ENCODE data around the gene SIRT2. TPM values are rescaled to one million over a fixed set of nuclear protein-coding genes. Genes with fewer than 3 reads are reported as not detected.

Gene SIRT2
- total and polyA plus RNA-seq, 3 experiments from 2014 or later, result 33.6 to 51.2 (median 36.5) TPM

DNA sequence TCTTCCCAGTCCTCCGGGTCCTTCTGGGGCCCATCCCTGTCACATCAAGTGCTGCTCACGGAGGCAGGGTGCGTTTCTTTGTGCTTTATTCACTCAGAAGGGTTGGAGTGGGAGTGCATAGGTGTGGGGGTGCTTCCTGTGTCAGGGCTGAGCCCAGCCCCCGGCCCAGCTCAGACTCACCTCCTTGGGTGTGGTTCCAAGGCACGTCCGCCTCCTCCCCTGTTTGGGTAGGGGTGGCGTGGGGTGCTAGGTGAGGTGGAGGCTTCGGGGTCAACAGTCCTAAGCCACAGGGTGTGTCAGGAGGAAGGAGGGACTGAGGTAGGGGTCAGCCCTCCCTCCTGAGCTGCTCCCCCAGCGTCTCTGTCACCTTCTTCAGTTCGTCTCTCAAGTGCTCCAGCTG lies 9.5 kb upstream of the SIRT2 start:
- POLR2A ChIA-PET, result no interaction called here
- no peaks in the 10 kb centered on the region for H3K27me3 ChIP-seq (ENCODE audit: insufficient read depth, low read length, poor library complexity, severe bottlenecking)
- peaks cover 13 to 16% (median 15%) of the 10 kb centered on the region in 3 donors for H3K4me1 Mint-ChIP-seq
- DNase-seq, result peak in 1 of 5 donors; percentile 27
- peaks cover 10 to 41% (median 11%) of the 10 kb centered on the region in 3 donors for H3K36me3 Mint-ChIP-seq
- no peak overlapping the region for H3K4me3 Mint-ChIP-seq
- H3K27me3 Mint-ChIP-seq, result peaks cover 0 to 2% of the 10 kb centered on the region in 2 donors
- CTCF ChIA-PET, result no interaction called here
- H3K9me3 ChIP-seq (ENCODE audit: low read length), result no peaks in the 10 kb centered on the region
- H3K4me1 ChIP-seq (ENCODE audit: insufficient read depth, low read length), result no peaks in the 10 kb centered on the region
- H3K27ac Mint-ChIP-seq, result peak overlapping the region in 4 of 8 donors; percentile 47 to 89 (median 64)
- H3K27ac ChIP-seq (ENCODE audit: low read depth, low read length), result no peak overlapping the region
- no peak overlapping the region for H3K4me3 ChIP-seq (ENCODE audit: low read length)
- peaks cover 3% of the 10 kb centered on the region for H3K36me3 ChIP-seq (ENCODE audit: insufficient read depth, low read length)
- H3K9me3 Mint-ChIP-seq, result no peaks in the 10 kb centered on the region

- no peaks in the 10 kb centered on the region for H3K4me1 ChIP-seq (ENCODE audit: insufficient read depth, low read length)
- no peak overlapping the region for H3K4me3 Mint-ChIP-seq
- peak overlapping the region in 3 of 8 donors; percentile 42 to 86 (median 74) for H3K27ac Mint-ChIP-seq
- DNase-seq, result no peak
- H3K9me3 Mint-ChIP-seq, result no peaks in the 10 kb centered on the region
- no peaks in the 10 kb centered on the region for H3K27me3 Mint-ChIP-seq
- ChIA-PET CTCF (no interaction called here), POLR2A (no interaction called here)
- no peaks in the 10 kb centered on the region for H3K27me3 ChIP-seq (ENCODE audit: insufficient read depth, low read length, poor library complexity, severe bottlenecking)
- H3K36me3 Mint-ChIP-seq, result peaks cover 11 to 46% (median 13%) of the 10 kb centered on the region in 3 donors
- H3K27ac ChIP-seq (ENCODE audit: low read depth, low read length), result no peak overlapping the region
- H3K4me1 Mint-ChIP-seq, result peaks cover 16 to 25% (median 20%) of the 10 kb centered on the region in 3 donors
- H3K4me3 ChIP-seq (ENCODE audit: low read length), result no peak overlapping the region
- peaks cover 3% of the 10 kb centered on the region for H3K36me3 ChIP-seq (ENCODE audit: insufficient read depth, low read length)
- no peaks in the 10 kb centered on the region for H3K9me3 ChIP-seq (ENCODE audit: low read length)
Observed at GRCh38 chr19:38907670-38908069, 8.3 kb upstream of the SIRT2 start.

- no peaks in the 10 kb centered on the region for H3K27me3 ChIP-seq (ENCODE audit: insufficient read depth, low read length, poor library complexity, severe bottlenecking)
- peaks cover 3% of the 10 kb centered on the region for H3K36me3 ChIP-seq (ENCODE audit: insufficient read depth, low read length)
- CTCF ChIA-PET, result no interaction called here
- H3K4me3 ChIP-seq (ENCODE audit: low read length), result no peak overlapping the region
- no peak for DNase-seq
- Mint-ChIP-seq H3K36me3 (peaks cover 11 to 46% (median 13%) of the 10 kb centered on the region in 3 donors), H3K4me3 (no peak overlapping the region), H3K27me3 (no peaks in the 10 kb centered on the region), H3K27ac (peak overlapping the region in 1 of 8 donors; percentile 74), H3K4me1 (peaks cover 16 to 25% (median 20%) of the 10 kb centered on the region in 3 donors), H3K9me3 (no peaks in the 10 kb centered on the region)
- H3K4me1 ChIP-seq (ENCODE audit: insufficient read depth, low read length), result no peaks in the 10 kb centered on the region
- H3K9me3 ChIP-seq (ENCODE audit: low read length), result no peaks in the 10 kb centered on the region
- POLR2A ChIA-PET, result no interaction called here
- no peak overlapping the region for H3K27ac ChIP-seq (ENCODE audit: low read depth, low read length)
Observed at GRCh38 chr19:38907227-38907626, 7.8 kb upstream of the SIRT2 start.

DNA sequence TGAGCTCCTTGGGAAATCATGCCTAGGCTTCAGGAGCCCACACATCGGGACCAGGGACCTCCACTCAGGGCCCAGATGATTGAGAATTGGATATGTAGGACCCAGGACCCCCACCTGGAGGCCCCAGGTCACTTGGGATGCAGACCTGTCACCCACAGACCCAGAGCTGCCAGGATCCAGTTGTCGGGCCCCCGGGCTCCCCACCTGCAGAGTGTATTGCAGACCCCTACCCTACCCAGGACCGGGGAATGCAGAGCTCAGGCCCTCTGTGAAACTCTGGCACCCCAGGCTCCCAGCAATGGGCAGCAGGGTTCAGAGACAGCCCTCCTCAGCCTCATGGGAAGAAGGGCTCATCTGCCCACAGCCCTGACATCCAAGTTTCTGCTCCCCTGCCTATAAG lies 6.2 kb upstream of the SIRT2 start:
- no peak overlapping the region for H3K27ac ChIP-seq (ENCODE audit: low read depth, low read length)
- no peak for DNase-seq
- H3K4me1 ChIP-seq (ENCODE audit: insufficient read depth, low read length), result peaks cover 4% of the 10 kb centered on the region
- Mint-ChIP-seq H3K4me3 (no peak overlapping the region), H3K4me1 (peaks cover 26 to 39% (median 34%) of the 10 kb centered on the region in 3 donors), H3K36me3 (peaks cover 11 to 46% (median 13%) of the 10 kb centered on the region in 3 donors), H3K9me3 (peaks cover 0 to 2% (median 0%) of the 10 kb centered on the region in 5 donors), H3K27ac (peak overlapping the region in 1 of 8 donors; percentile 50), H3K27me3 (no peaks in the 10 kb centered on the region)
- ChIA-PET POLR2A (no interaction called here), CTCF (interaction anchor here (1.0 kb wide), 1 partner anchor 25 kb away, joined by 3 read pairs; the partner anchor contains the start of genes MRPS12 and SARS2)
- no peaks in the 10 kb centered on the region for H3K9me3 ChIP-seq (ENCODE audit: low read length)
- H3K4me3 ChIP-seq (ENCODE audit: low read length), result no peak overlapping the region
- H3K36me3 ChIP-seq (ENCODE audit: insufficient read depth, low read length), result peaks cover 3% of the 10 kb centered on the region
- no peaks in the 10 kb centered on the region for H3K27me3 ChIP-seq (ENCODE audit: insufficient read depth, low read length, poor library complexity, severe bottlenecking)

DNA sequence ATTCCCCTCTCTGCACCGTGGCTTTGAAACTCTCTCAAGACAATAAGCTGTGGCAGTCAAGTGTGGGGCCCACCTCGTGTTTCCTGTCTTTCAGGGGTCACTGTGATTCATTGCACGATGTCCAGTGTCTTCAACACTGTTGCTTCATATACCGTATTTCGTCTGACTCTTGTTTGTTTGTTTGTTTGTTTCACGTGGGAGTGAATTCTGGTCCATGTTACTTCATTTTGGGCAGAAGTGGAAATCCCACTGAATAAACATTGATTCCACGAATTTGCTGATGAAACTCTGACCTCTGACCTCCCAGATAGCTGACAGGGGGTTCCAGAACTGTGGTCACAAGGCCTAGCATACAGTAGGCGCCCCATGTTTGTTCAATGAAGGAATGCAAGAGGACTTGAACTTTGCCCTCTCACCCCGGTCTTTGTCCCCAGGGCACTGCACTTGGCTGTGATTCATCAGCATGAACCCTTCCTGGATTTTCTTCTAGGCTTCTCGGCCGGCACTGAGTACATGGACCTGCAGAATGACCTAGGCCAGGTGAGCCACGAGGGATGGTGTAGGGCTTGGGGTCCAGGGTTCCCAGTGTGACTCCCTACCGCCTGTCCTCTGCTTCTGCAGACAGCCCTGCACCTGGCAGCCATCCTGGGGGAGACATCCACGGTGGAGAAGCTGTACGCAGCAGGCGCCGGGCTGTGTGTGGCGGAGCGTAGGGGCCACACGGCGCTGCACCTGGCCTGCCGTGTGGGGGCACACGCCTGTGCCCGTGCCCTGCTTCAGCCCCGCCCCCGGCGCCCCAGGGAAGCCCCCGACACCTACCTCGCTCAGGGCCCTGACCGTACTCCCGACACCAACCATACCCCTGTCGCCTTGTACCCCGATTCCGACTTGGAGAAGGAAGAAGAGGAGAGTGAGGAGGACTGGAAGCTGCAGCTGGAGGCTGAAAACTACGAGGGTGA lies 5.4 kb upstream of the SIRT2 start:
- POLR2A ChIA-PET, result no interaction called here
- no peaks in the 10 kb centered on the region for H3K27me3 Mint-ChIP-seq
- peaks cover 0 to 2% (median 0%) of the 10 kb centered on the region in 5 donors for H3K9me3 Mint-ChIP-seq
- H3K4me3 Mint-ChIP-seq, result peak overlapping the region in 2 of 7 donors; percentile 15 to 25
- CTCF ChIA-PET, result interaction anchor here (1.0 kb wide), 1 partner anchor 26 kb away, joined by 3 read pairs; the partner anchor contains the start of genes MRPS12 and SARS2
- H3K36me3 ChIP-seq (ENCODE audit: insufficient read depth, low read length), result peaks cover 3% of the 10 kb centered on the region
- H3K9me3 ChIP-seq (ENCODE audit: low read length), result no peaks in the 10 kb centered on the region
- H3K27me3 ChIP-seq (ENCODE audit: insufficient read depth, low read length, poor library complexity, severe bottlenecking), result no peaks in the 10 kb centered on the region
- H3K27ac ChIP-seq (ENCODE audit: low read depth, low read length), result no peak overlapping the region
- H3K36me3 Mint-ChIP-seq, result peaks cover 11 to 50% (median 13%) of the 10 kb centered on the region in 3 donors
- H3K4me1 ChIP-seq (ENCODE audit: insufficient read depth, low read length), result peaks cover 9% of the 10 kb centered on the region
- peaks cover 32 to 44% (median 42%) of the 10 kb centered on the region in 3 donors for H3K4me1 Mint-ChIP-seq
- peak overlapping the region in 1 of 8 donors; percentile 50 for H3K27ac Mint-ChIP-seq
- DNase-seq, result no peak
- H3K4me3 ChIP-seq (ENCODE audit: low read length), result no peak overlapping the region

GRCh38 chr19:38901683-38902082 lies 2.3 kb upstream of the SIRT2 start:
- Histone ChIP-seq H3K9me3 (ENCODE audit: low read length) (no peaks in the 10 kb centered on the region), H3K36me3 (ENCODE audit: insufficient read depth, low read length) (peaks cover 3% of the 10 kb centered on the region), H3K27ac (ENCODE audit: low read depth, low read length) (no peak overlapping the region), H3K27me3 (ENCODE audit: insufficient read depth, low read length, poor library complexity, severe bottlenecking) (no peaks in the 10 kb centered on the region), H3K4me3 (ENCODE audit: low read length) (no peak overlapping the region), H3K4me1 (ENCODE audit: insufficient read depth, low read length) (peaks cover 24% of the 10 kb centered on the region)
- Mint-ChIP-seq H3K36me3 (peaks cover 8 to 39% (median 11%) of the 10 kb centered on the region in 3 donors), H3K27ac (peak overlapping the region in 6 of 8 donors; percentile 35 to 92 (median 64)), H3K4me3 (peak overlapping the region; percentile 14 to 96 (median 82)), H3K4me1 (peaks cover 47 to 65% (median 63%) of the 10 kb centered on the region in 3 donors), H3K27me3 (peaks cover 0 to 2% of the 10 kb centered on the region in 2 donors), H3K9me3 (peaks cover 0 to 2% (median 0%) of the 10 kb centered on the region in 5 donors)
- POLR2A ChIA-PET, result no interaction called here
- DNase-seq, result no peak
- CTCF ChIA-PET, result interaction anchor here (1.3 to 2.2 kb wide), 3 partner anchors 29 to 499 kb away, joined by 4 to 9 read pairs (median 6); partner anchors contain the start of genes FAM98C, MRPS12 and SARS2

- H3K36me3 ChIP-seq (ENCODE audit: insufficient read depth, low read length), result peaks cover 3% of the 10 kb centered on the region
- H3K36me3 Mint-ChIP-seq, result peaks cover 8 to 36% (median 11%) of the 10 kb centered on the region in 3 donors
- CTCF ChIA-PET, result interaction anchor here (0.7 to 1.8 kb wide), 9 partner anchors 26 to 498 kb away, joined by 3 to 8 read pairs (median 4); partner anchors contain the start of genes FAM98C, MRPS12 and SARS2
Observed at GRCh38 chr19:38900743-38901190, 1.3 kb upstream of the SIRT2 start.

More at GRCh38 chr19:38900743-38901190, 1.3 kb upstream of the SIRT2 start:
- peaks cover 24% of the 10 kb centered on the region for H3K4me1 ChIP-seq (ENCODE audit: insufficient read depth, low read length)
- H3K9me3 ChIP-seq (ENCODE audit: low read length), result no peaks in the 10 kb centered on the region
- Mint-ChIP-seq H3K9me3 (peaks cover 0 to 2% (median 0%) of the 10 kb centered on the region in 5 donors), H3K27ac (peak overlapping the region; percentile 44 to 100 (median 98)), H3K4me1 (peaks cover 47 to 65% (median 63%) of the 10 kb centered on the region in 3 donors), H3K27me3 (peaks cover 0 to 2% of the 10 kb centered on the region in 2 donors), H3K4me3 (peak overlapping the region; percentile 89 to 96 (median 94))
- H3K4me3 ChIP-seq (ENCODE audit: low read length), result peak overlapping the region; percentile 88
- peak overlapping the region; percentile 97 for H3K27ac ChIP-seq (ENCODE audit: low read depth, low read length)
- POLR2A ChIA-PET, result interaction anchor here (1.1 to 1.4 kb wide), 3 partner anchors 22 to 69 kb away, joined by 3 to 7 read pairs (median 5); no protein-coding TSS in a partner anchor
- DNase-seq, result no peak
- H3K27me3 ChIP-seq (ENCODE audit: insufficient read depth, low read length, poor library complexity, severe bottlenecking), result no peaks in the 10 kb centered on the region

Measured in CD8-positive, alpha-beta memory T cell (primary cell).